Muscle layer of duodenum (tissue), 2 donors: ENCODE data around the gene VWA5B2.

Experiments used
- H3K27ac ChIP-seq: one replicate; pipeline ENCODE4 v1.7.0; 2013; ENCODE audit warnings: mild to moderate bottlenecking, low read length
- H3K27me3 ChIP-seq: one replicate; pipeline ENCODE4 v1.7.0; 2013; ENCODE audit warnings: low read depth, mild to moderate bottlenecking, control low read depth, low read length
- H3K36me3 ChIP-seq, 2 donors: one replicate each; pipeline ENCODE4 v1.7.0; 2013; ENCODE audit warnings: low read length in 2 of 2, control low read depth in 1 of 2, mild to moderate bottlenecking in 1 of 2; ENCODE audit not compliant: insufficient read depth in 2 of 2, control insufficient read depth in 1 of 2
- H3K4me1 ChIP-seq, 2 donors: one replicate each; pipeline ENCODE4 v1.7.0; 2013; ENCODE audit warnings: low read length in 2 of 2, mild to moderate bottlenecking in 2 of 2, control low read depth in 1 of 2, moderate library complexity in 1 of 2; ENCODE audit not compliant: insufficient read depth in 2 of 2, control insufficient read depth in 1 of 2
- H3K4me3 ChIP-seq, 2 donors: one replicate each; pipeline ENCODE4 v1.7.0; 2013; ENCODE audit warnings: low read length in 2 of 2, low read depth in 1 of 2, mild to moderate bottlenecking in 1 of 2
- H3K9me3 ChIP-seq, 2 donors: one replicate each; pipeline ENCODE4 v1.7.0; 2013; ENCODE audit warnings: low read length in 2 of 2, control low read depth in 1 of 2, mild to moderate bottlenecking in 1 of 2; ENCODE audit not compliant: control insufficient read depth in 1 of 2
- donor health status: healthy.

Gene VWA5B2

GRCh38 chr3:184192889-184193288 lies 36.5 kb upstream of the VWA5B2 start:
- Histone ChIP-seq H3K4me3 (no peak overlapping the region), H3K36me3 (peaks cover 60 to 87% of the 10 kb centered on the region in 2 donors), H3K9me3 (no peaks in the 10 kb centered on the region), H3K4me1 (peaks cover 2 to 11% of the 10 kb centered on the region in 2 donors), H3K27me3 (no peaks in the 10 kb centered on the region), H3K27ac (no peak overlapping the region)

DNA sequence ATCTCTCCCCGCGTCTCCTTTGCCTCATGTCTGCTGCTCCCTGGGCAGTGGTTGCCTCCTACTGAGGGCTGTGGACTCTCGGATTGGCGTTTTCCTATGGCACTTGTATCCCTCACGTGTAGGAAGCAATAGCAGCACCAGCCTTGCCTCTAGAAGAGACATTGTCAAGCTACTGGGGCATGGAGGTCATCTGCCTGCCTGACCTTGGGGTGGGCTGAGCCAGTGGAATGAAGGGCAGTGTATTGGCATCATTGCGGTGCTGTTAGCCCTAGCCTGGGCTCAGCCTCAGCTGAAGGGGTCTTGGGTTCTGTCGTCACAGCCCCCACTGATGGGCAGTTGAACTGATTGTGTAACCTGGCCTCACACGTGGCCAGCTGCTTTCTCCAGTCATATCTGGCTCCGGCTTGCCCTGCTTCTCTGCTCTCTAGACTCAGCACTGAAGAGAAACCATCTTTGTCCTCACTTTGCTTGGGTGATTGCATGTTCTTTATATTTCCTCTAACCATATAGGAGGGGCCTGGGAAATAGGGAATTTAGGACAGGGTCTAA lies 35.3 kb upstream of the VWA5B2 start:
- H3K36me3 ChIP-seq = peaks cover 49 to 75% of the 10 kb centered on the region in 2 donors
- no peaks in the 10 kb centered on the region for H3K4me1 ChIP-seq
- no peaks in the 10 kb centered on the region for H3K9me3 ChIP-seq
- H3K4me3 ChIP-seq = no peak overlapping the region
- no peak overlapping the region for H3K27ac ChIP-seq
- H3K27me3 ChIP-seq = no peaks in the 10 kb centered on the region

- H3K27ac ChIP-seq = no peak overlapping the region
- no peak overlapping the region for H3K4me3 ChIP-seq
- H3K36me3 ChIP-seq = peaks cover 25 to 50% of the 10 kb centered on the region in 2 donors
- H3K27me3 ChIP-seq = no peaks in the 10 kb centered on the region
- no peaks in the 10 kb centered on the region for H3K4me1 ChIP-seq
- H3K9me3 ChIP-seq = no peaks in the 10 kb centered on the region
These were observed 32.8 kb upstream of the VWA5B2 start for GRCh38 chr3:184196536-184196935.

DNA sequence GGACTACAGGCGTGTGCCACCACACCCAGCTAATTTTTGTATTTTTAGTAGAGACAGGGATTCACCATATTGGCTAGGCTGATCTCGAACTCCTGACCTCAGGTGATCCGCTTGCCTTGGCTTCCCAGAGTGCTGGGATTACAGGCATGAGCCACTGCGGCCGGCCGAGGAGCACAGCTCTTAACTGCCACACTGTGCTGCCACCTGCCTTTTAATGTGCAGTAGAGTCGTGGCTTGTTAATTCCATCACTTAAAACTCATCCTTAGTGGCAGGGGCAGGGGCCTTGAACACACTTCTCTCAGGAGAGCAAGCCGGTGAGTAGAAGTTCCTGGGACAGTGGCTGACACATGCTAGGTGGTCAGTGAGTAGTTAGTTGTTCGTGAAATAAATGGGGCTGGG lies 30.9 kb upstream of the VWA5B2 start:
- Histone ChIP-seq H3K27ac (no peak overlapping the region), H3K9me3 (no peaks in the 10 kb centered on the region), H3K27me3 (no peaks in the 10 kb centered on the region), H3K4me3 (no peak overlapping the region), H3K36me3 (peaks cover 9 to 30% of the 10 kb centered on the region in 2 donors), H3K4me1 (no peaks in the 10 kb centered on the region)

- peaks cover 0 to 9% of the 10 kb centered on the region in 2 donors for H3K36me3 ChIP-seq
- H3K9me3 ChIP-seq = no peaks in the 10 kb centered on the region
- no peak overlapping the region for H3K4me3 ChIP-seq
- H3K27me3 ChIP-seq = no peaks in the 10 kb centered on the region
- H3K4me1 ChIP-seq = no peaks in the 10 kb centered on the region
- no peak overlapping the region for H3K27ac ChIP-seq
These were observed 28.6 kb upstream of the VWA5B2 start for GRCh38 chr3:184200825-184201224.

- Histone ChIP-seq H3K36me3 (no peaks in the 10 kb centered on the region), H3K27ac (no peak overlapping the region), H3K9me3 (no peaks in the 10 kb centered on the region), H3K4me1 (no peaks in the 10 kb centered on the region), H3K4me3 (no peak overlapping the region), H3K27me3 (no peaks in the 10 kb centered on the region)
These were observed 25.9 kb upstream of the VWA5B2 start for GRCh38 chr3:184203526-184203925.

DNA sequence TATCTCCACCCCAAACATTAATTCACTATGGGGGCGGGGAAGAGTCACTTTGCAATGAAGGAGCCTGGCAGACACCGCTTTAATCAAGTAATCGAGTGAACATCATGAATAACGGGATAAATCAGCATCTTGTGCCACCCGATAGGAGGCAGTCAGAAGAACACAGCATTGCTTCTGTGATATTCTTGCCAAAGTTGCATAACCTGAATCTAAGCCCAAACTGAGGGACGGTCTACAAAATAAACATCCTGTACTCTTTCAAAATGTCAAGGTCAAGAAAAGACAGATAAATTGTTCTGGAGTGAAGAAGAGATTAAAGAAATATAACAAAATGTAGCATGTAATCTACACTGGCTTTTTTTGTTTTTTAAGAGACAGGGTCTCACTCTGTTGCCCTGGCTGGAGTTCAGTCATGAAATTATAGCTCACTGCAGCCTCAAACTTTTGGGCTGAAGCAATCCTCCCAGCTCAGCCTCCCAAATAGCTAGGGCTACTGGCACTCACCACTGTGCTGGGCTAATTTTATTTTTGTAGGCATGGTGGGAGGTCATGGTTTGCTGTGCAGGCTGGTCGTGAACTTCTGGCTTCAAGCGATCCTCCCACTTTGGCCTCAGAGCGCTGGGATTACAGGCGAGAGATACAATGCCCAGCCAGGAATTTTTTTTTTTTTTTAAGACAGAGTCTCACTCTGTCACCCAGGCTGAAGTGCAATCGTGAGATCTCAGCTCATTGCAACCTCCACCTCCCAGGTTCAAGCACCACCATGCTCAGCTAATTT lies 20.1 kb upstream of the VWA5B2 start:
- H3K4me1 ChIP-seq = no peaks in the 10 kb centered on the region
- no peaks in the 10 kb centered on the region for H3K27me3 ChIP-seq
- H3K9me3 ChIP-seq = no peaks in the 10 kb centered on the region
- H3K27ac ChIP-seq = no peak overlapping the region
- no peak overlapping the region for H3K4me3 ChIP-seq
- no peaks in the 10 kb centered on the region for H3K36me3 ChIP-seq

- Histone ChIP-seq H3K27ac (no peak overlapping the region), H3K36me3 (no peaks in the 10 kb centered on the region), H3K27me3 (no peaks in the 10 kb centered on the region), H3K4me1 (no peaks in the 10 kb centered on the region), H3K9me3 (no peaks in the 10 kb centered on the region), H3K4me3 (no peak overlapping the region)
These were observed 18.1 kb upstream of the VWA5B2 start for GRCh38 chr3:184211297-184211696.

GRCh38 chr3:184211718-184212117 lies 17.7 kb upstream of the VWA5B2 start:
- no peaks in the 10 kb centered on the region for H3K4me1 ChIP-seq
- no peak overlapping the region for H3K27ac ChIP-seq

DNA sequence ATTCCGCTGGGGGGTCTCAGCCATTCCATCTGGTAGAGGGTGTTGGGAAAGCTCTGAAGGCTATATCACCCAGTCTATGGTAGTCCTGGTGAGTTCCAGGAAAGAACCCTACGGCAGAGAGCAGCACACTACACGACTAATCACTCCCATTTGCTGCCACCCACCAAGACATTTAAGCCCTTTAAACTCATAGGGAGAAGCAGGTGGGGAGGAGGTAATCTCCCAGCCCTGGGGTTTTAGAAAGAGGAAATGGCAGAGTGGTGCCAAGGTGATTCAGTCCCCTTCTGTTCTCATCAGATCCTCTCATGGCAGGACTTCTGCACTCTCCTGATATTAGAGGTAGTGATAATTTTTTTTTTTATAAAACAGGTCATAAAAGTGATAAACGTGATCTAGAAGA lies 10.6 kb upstream of the VWA5B2 start:
- Histone ChIP-seq H3K4me3 (no peak overlapping the region), H3K9me3 (no peaks in the 10 kb centered on the region), H3K4me1 (no peaks in the 10 kb centered on the region), H3K27ac (no peak overlapping the region), H3K27me3 (no peaks in the 10 kb centered on the region), H3K36me3 (no peaks in the 10 kb centered on the region)

More at GRCh38 chr3:184211718-184212117, 17.7 kb upstream of the VWA5B2 start:
- Histone ChIP-seq H3K9me3 (no peaks in the 10 kb centered on the region), H3K27me3 (no peaks in the 10 kb centered on the region), H3K36me3 (no peaks in the 10 kb centered on the region), H3K4me3 (no peak overlapping the region)

GRCh38 chr3:184222521-184222920 lies 6.9 kb upstream of the VWA5B2 start:
- no peaks in the 10 kb centered on the region for H3K9me3 ChIP-seq
- no peaks in the 10 kb centered on the region for H3K36me3 ChIP-seq
- no peaks in the 10 kb centered on the region for H3K4me1 ChIP-seq
- peaks cover 1% of the 10 kb centered on the region for H3K27me3 ChIP-seq
- H3K4me3 ChIP-seq = no peak overlapping the region
- no peak overlapping the region for H3K27ac ChIP-seq

- H3K4me3 ChIP-seq = no peak overlapping the region
- no peaks in the 10 kb centered on the region for H3K9me3 ChIP-seq
- peaks cover 15% of the 10 kb centered on the region for H3K27me3 ChIP-seq
- H3K4me1 ChIP-seq = peaks cover 0 to 6% of the 10 kb centered on the region in 2 donors
- no peaks in the 10 kb centered on the region for H3K36me3 ChIP-seq
- no peak overlapping the region for H3K27ac ChIP-seq
These were observed 5.4 kb upstream of the VWA5B2 start for GRCh38 chr3:184223946-184224345.
